Lower lobe of right lung (tissue), 2 donors: Measurements from ENCODE around the gene DLGAP1. TPM values are rescaled to one million over a fixed set of nuclear protein-coding genes. Genes with fewer than 3 reads are reported as not detected.

ENCODE experiments used
- ATAC-seq, 2 donors: fragments of 200-7000 bp; cut with Tn5 transposase; one replicate each; pipeline ENCODE4 v1.9.1; 2020 to 2022; ENCODE audit warnings: mild to moderate bottlenecking in 2 of 2, moderate library complexity in 2 of 2
- DNase-seq: peaks from one replicate; pipeline ENCODE4 v3.0.0-alpha.2; 2020
- H3K27ac ChIP-seq: fragments of 200-600 bp; one replicate; pipeline ENCODE4 v1.8.0; 2022
- H3K27me3 ChIP-seq: fragments of 200-600 bp; one replicate; pipeline ENCODE4 v1.8.0; 2022; ENCODE audit warnings: low read depth
- H3K36me3 ChIP-seq: fragments of 200-600 bp; one replicate; pipeline ENCODE4 v1.8.0; 2022; ENCODE audit warnings: mild to moderate bottlenecking
- H3K4me1 ChIP-seq: fragments of 200-600 bp; one replicate; pipeline ENCODE4 v1.8.0; 2022
- H3K4me3 ChIP-seq: fragments of 200-600 bp; one replicate; pipeline ENCODE4 v1.8.0; 2022; ENCODE audit warnings: mild to moderate bottlenecking
- H3K9me3 ChIP-seq: fragments of 200-600 bp; one replicate; pipeline ENCODE4 v1.8.0; 2022
- intact Hi-C: fragments of 100-400 bp; cut with DNase I; formaldehyde crosslinking; loops from one replicate; pipeline ENCODE4 v1.11.0; 2022
- total RNA-seq: library from RNA; stranded (reverse); fragmentation: NEBNext Ultra II Directional; extraction: Animal tissue kit (Norgen Biotek cat#: 25700); gene quantifications from one replicate; pipeline ENCODE4 v1.2.1, GENCODE V29; 2021
- TF ChIP-seq, protein P1 (sequence below): fragments of 200-600 bp; IDR thresholded peaks from one replicate; pipeline ENCODE4 v1.8.0; 2022; ENCODE audit warnings: antibody characterized with exemption, mild to moderate bottlenecking
- donor health status: DM: no; HTN: yes; CAD: no; lungs with severe emphysema.

DLGAP1 gene
- total RNA-seq, 1 donor from 2014 or later, result 3.8 TPM

DNA sequence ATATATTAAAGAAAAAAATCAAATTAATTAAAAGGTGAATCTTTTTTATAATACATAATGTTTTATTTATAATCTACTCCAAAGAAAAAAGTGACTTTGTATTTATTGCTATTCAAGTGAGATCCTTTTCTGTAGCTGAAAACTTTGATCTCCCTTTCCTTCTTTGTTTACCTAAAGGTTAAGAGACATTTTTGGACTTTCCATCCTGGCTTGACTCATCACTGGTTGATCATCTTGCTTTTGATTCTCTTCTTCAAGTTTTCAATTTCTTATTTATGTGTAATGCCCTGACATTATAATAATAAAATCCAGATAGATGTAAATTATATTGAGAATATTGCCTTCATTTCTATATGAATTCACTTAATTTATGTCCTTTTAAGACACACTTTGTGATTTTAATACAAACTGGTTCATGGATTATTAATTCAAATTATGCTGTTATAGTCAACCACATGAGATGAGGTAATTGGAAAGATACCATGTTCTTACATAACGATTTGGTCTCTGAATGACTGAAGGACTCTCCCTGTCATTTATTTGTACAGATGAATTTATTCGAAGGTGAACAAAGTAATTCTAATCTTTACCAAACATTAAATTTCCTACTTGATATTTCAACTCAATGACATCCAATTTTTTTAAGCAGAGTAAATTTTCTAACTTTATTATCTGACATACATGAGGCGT is 820.7 kb downstream of the DLGAP1 start:
- Histone ChIP-seq H3K4me1 (no peaks in the 10 kb centered on the region), H3K4me3 (no peak overlapping the region), H3K36me3 (no peaks in the 10 kb centered on the region), H3K27ac (no peak overlapping the region), H3K27me3 (no peaks in the 10 kb centered on the region), H3K9me3 (no peaks in the 10 kb centered on the region)
- intact Hi-C loops, result no loop called here
- TF ChIP-seq, protein P1, sequence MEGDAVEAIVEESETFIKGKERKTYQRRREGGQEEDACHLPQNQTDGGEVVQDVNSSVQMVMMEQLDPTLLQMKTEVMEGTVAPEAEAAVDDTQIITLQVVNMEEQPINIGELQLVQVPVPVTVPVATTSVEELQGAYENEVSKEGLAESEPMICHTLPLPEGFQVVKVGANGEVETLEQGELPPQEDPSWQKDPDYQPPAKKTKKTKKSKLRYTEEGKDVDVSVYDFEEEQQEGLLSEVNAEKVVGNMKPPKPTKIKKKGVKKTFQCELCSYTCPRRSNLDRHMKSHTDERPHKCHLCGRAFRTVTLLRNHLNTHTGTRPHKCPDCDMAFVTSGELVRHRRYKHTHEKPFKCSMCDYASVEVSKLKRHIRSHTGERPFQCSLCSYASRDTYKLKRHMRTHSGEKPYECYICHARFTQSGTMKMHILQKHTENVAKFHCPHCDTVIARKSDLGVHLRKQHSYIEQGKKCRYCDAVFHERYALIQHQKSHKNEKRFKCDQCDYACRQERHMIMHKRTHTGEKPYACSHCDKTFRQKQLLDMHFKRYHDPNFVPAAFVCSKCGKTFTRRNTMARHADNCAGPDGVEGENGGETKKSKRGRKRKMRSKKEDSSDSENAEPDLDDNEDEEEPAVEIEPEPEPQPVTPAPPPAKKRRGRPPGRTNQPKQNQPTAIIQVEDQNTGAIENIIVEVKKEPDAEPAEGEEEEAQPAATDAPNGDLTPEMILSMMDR, result no peak
- DNase-seq (no peak), ATAC-seq (no peak)

DNA sequence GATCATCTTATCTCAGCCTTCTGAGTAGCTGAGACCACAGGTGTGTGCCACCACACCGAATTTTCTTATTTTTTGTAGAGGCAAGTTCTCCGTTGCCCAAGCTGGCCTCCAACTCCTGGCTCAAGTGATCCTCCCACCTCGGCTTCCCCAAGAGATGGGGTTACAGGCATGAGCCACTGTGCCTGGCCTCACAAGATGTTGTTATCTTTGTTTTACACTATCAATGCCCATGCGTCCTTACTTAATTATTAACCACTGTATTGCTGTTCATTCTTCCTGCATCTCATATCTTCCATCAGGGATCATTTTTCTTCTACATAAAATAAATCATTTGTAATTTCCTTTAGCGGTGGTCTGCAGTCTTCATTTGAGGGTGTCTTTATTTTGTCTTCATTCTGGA is 823.2 kb downstream of the DLGAP1 start:
- Histone ChIP-seq H3K4me1 (no peaks in the 10 kb centered on the region), H3K27ac (no peak overlapping the region), H3K9me3 (no peaks in the 10 kb centered on the region), H3K27me3 (no peaks in the 10 kb centered on the region), H3K36me3 (no peaks in the 10 kb centered on the region), H3K4me3 (no peak overlapping the region)
- ATAC-seq (no peak), DNase-seq (no peak)
- intact Hi-C loops, result no loop called here
- TF ChIP-seq, protein P1, result no peak

DNA sequence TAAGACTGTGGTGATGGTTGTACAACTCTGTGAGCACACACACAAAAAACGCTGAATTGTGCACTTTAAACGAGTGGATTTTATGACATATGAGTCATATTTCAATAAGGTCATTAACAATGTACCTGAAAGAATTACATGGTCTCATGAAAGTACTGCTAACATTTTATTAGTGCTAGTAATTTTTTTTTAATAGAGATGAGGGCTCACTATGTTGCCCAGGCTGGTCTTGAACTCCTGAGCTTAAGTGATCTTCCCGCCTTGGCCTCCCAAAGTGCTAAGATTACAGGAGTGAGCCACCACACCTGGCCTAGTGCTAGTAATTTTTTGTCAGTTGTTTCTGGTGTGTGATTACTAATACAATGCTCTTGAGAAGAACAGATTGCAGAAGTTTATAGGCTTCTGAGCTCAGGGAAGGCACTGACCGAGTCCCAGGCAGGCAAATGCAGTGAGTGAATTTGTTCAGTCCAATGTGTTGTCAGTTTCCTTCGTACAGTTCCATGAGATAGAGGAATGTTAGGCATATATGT is 828.1 kb downstream of the DLGAP1 start:
- Histone ChIP-seq H3K36me3 (no peaks in the 10 kb centered on the region), H3K27me3 (no peaks in the 10 kb centered on the region), H3K4me1 (peaks cover 20% of the 10 kb centered on the region), H3K9me3 (no peaks in the 10 kb centered on the region), H3K27ac (no peak overlapping the region), H3K4me3 (no peak overlapping the region)
- intact Hi-C loops, result no loop called here
- TF ChIP-seq, protein P1, result no peak
- DNase-seq, result no peak
- ATAC-seq, result no peak

DNA sequence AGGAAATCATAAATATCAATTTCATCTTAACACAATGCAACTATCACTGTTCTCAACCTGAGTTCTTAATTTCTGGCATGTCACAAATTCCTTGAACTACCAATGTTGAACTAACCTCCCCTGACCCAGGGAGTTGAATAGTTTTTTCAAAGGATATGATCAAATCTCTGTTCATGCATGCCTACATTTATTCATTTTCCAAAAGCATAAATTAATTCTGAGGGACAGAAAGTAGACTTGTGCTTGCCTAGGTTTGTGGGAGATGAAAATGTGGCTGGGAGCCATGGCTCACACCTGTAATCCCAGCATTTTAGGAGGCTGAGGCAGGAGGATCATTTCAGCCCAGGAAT is 829.4 kb downstream of the DLGAP1 start:
- no peak for ATAC-seq
- Histone ChIP-seq H3K27me3 (no peaks in the 10 kb centered on the region), H3K27ac (no peak overlapping the region)

DNA sequence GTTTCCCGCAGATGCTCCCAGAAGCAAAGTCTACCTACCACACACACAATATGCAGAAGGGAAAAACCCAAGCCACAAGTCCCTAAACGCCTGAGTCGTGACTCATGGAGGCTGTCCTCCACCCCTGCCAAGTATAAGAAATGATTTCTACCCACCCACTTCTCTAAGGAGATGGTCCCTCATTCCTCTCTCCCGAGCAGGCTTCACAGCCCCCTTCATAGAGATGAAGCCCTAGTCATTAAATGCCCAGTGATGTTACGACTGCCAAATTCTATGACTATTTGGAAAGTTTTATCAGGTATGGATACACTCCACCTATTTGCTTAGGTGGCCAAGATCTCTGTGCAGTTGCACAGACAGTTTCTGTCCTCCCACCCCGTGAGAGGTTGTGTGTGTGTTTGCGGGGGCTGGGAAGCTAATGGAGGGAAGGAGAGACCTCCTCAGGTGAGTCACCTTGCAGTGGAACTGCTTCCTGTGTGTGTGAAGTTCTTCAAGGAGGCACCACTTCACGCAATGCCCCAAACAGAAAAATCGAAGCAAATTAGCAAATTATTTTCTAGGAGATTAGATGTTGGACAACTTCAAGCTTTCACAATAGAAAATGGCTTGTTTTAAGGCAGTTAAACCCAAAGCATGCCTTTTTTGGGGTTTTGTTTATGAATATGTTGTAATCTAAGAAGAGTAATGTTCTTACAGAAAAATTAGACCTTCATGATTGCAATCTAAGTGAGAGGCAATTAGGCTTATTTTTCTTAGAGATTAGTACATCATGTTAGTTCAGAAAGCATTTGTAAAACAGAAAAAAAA is 830.0 kb downstream of the DLGAP1 start:
- ATAC-seq (peak; percentile 67 to 74), DNase-seq (no peak)
- Histone ChIP-seq H3K4me1 (peaks cover 20% of the 10 kb centered on the region), H3K27me3 (no peaks in the 10 kb centered on the region), H3K4me3 (no peak overlapping the region), H3K9me3 (no peaks in the 10 kb centered on the region), H3K36me3 (no peaks in the 10 kb centered on the region), H3K27ac (peak overlapping the region; percentile 89)
- TF ChIP-seq, protein P1, result no peak
- intact Hi-C loops, result no loop called here

More for the DNA sequence above, 829.4 kb downstream of the DLGAP1 start:
- Histone ChIP-seq H3K36me3 (no peaks in the 10 kb centered on the region), H3K4me1 (peaks cover 20% of the 10 kb centered on the region), H3K4me3 (no peak overlapping the region), H3K9me3 (no peaks in the 10 kb centered on the region)
- TF ChIP-seq, protein P1, result no peak
- intact Hi-C loops, result no loop called here
- DNase-seq, result no peak
